Activated B cell treated with CpG ODN at 0.5 μM for 24 hours (primary cell): ENCODE measurements around the gene OTUB2. TPM values are rescaled to one million over a fixed set of nuclear protein-coding genes. Genes with fewer than 3 reads are reported as not detected.

Experiments
- ATAC-seq: fragments of 200-7000 bp; cut with Tn5 transposase; one replicate; pipeline ENCODE4 v1.10.0; 2021; ENCODE audit warnings: low read depth, mild to moderate bottlenecking, moderate library complexity
- CTCF ChIA-PET: fragments of 350-600 bp; sonication (Branson Sonifier 250); formaldehyde crosslinking; loops from one replicate; lab custom pipeline; 2021; ENCODE audit warnings: antibody characterized with exemption; lab: Charles Lee
- POLR2A ChIA-PET: fragments of 350-600 bp; sonication (Branson Sonifier 250); formaldehyde crosslinking; loops from one replicate; lab custom pipeline; 2021; ENCODE audit warnings: antibody characterized with exemption; lab: Charles Lee
- DNase-seq: peaks from one replicate; pipeline ENCODE4 v3.0.0; 2022
- H3K27ac Mint-ChIP-seq: one replicate; pipeline ENCODE4 v1.8.0; 2020; ENCODE audit warnings: mixed read lengths
- H3K27me3 Mint-ChIP-seq: one replicate; pipeline ENCODE4 v1.8.0; 2021; ENCODE audit warnings: mixed read lengths
- H3K36me3 Mint-ChIP-seq: one replicate; pipeline ENCODE4 v1.8.0; 2021; ENCODE audit warnings: low read depth, mixed read lengths
- H3K4me1 Mint-ChIP-seq: one replicate; pipeline ENCODE4 v1.8.0; 2021; ENCODE audit warnings: mixed read lengths
- H3K4me3 Mint-ChIP-seq: one replicate; pipeline ENCODE4 v1.8.0; 2020; ENCODE audit warnings: mild to moderate bottlenecking, mixed read lengths
- H3K9me3 Mint-ChIP-seq: one replicate; pipeline ENCODE4 v1.8.0; 2020; ENCODE audit warnings: mixed read lengths
- intact Hi-C: fragments of 100-400 bp; cut with micrococcal nuclease; formaldehyde crosslinking; loops from one replicate; pipeline ENCODE4 v1.15.1; 2024
- total RNA-seq: library from RNA; stranded (reverse); gene quantifications from 2 replicates; pipeline ENCODE4 v1.2.3, GENCODE V29; 2022
- TF ChIP-seq, protein P1 (sequence below): fragments of 200-600 bp; IDR thresholded peaks from one replicate; pipeline ENCODE4 v1.8.0; 2022; ENCODE audit warnings: antibody characterized with exemption, mild to moderate bottlenecking

OTUB2 gene
- total RNA-seq, 1 donor from 2014 or later: not detected

DNA sequence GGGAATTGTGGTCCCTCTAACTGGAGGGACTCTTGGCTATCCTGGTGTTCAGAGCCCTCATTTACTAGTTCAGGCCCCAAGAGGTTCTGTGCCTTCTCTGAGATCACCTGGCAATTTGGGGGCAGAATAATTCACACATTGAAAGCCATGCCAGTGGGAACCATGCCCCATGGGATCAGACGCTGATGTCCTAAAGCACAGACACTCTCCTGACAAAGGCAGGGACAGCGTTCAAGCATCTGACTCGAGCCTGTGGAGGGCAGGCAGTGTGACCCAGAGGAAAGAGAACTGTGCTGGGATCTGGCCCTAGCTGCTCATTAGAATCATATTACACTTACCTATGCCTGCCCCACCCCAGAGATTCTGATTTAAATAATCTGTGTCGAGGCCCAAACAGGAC, 47.4 kb upstream of the OTUB2 start:
- no peaks in the 10 kb centered on the region for H3K36me3 Mint-ChIP-seq
- H3K4me1 Mint-ChIP-seq: peaks cover 40% of the 10 kb centered on the region
- CTCF ChIA-PET: interaction anchor here (1.1 to 13.3 kb wide), 5 partner anchors 10 to 158 kb away, joined by 3 to 498 read pairs (median 5); no protein-coding TSS in a partner anchor
- peak overlapping the region; percentile 41 for H3K4me3 Mint-ChIP-seq
- ATAC-seq (no peak), DNase-seq (no peak)
- intact Hi-C loops: loop anchor here (1.0 to 10.0 kb wide), 6 partner anchors 11 to 774 kb away; partner anchors contain the start of genes GON7 and UBR7
- peak overlapping the region; percentile 68 for H3K27ac Mint-ChIP-seq
- TF ChIP-seq, protein P1, sequence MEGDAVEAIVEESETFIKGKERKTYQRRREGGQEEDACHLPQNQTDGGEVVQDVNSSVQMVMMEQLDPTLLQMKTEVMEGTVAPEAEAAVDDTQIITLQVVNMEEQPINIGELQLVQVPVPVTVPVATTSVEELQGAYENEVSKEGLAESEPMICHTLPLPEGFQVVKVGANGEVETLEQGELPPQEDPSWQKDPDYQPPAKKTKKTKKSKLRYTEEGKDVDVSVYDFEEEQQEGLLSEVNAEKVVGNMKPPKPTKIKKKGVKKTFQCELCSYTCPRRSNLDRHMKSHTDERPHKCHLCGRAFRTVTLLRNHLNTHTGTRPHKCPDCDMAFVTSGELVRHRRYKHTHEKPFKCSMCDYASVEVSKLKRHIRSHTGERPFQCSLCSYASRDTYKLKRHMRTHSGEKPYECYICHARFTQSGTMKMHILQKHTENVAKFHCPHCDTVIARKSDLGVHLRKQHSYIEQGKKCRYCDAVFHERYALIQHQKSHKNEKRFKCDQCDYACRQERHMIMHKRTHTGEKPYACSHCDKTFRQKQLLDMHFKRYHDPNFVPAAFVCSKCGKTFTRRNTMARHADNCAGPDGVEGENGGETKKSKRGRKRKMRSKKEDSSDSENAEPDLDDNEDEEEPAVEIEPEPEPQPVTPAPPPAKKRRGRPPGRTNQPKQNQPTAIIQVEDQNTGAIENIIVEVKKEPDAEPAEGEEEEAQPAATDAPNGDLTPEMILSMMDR: no peak
- no peaks in the 10 kb centered on the region for H3K9me3 Mint-ChIP-seq
- H3K27me3 Mint-ChIP-seq: peaks cover 33% of the 10 kb centered on the region
- POLR2A ChIA-PET: interaction anchor here (0.7 to 2.0 kb wide), 12 partner anchors 8 to 103 kb away, joined by 3 to 22 read pairs (median 6); partner anchors contain the start of genes CCDC197, DDX24 and IFI27L1

DNA sequence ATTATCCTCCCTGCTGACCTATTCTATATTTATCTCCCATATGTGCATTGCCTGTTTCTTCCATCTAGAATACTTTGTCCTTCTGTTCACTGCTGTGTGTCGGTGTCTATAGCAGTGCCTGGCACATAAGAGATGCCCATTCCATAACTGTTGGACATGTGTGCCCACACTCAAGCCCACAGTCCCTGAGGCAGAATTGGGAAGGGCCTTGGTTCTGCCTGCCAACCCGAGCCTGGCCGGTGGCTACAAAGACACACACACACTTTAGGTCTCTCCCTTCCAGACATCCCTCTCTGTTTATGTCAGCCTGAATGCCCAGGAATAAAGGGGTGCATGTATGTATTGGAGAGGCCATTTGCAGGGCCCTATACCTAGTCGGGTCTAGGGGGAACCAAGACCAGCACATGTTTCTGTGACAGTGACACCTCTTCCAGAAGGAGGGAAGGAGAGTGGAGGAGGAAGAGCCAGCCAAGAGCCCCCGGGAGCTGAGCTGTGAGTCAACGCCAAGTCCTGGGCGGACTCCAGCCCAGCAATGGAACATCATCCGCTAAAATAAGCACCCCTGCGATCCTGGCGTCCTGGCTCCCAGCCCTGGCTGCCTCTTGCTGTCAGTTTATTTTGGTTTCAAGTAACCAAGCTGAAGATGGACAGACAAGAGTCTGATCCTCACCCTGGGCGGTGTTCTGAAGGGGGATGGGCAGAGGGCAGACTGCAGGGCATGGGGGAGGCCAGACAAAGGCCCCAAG, 45.5 kb upstream of the OTUB2 start:
- H3K36me3 Mint-ChIP-seq: no peaks in the 10 kb centered on the region
- no peak for DNase-seq
- CTCF ChIA-PET: interaction anchor here (2.7 kb wide), 1 partner anchor 41 kb away, joined by 8 read pairs; no protein-coding TSS in a partner anchor
- POLR2A ChIA-PET: no interaction called here
- no peak for ATAC-seq
- no peak overlapping the region for H3K4me3 Mint-ChIP-seq
- intact Hi-C loops: no loop called here
- H3K27me3 Mint-ChIP-seq: peaks cover 41% of the 10 kb centered on the region
- peaks cover 34% of the 10 kb centered on the region for H3K4me1 Mint-ChIP-seq
- H3K27ac Mint-ChIP-seq: peak overlapping the region; percentile 42
- TF ChIP-seq, protein P1: no peak
- no peaks in the 10 kb centered on the region for H3K9me3 Mint-ChIP-seq

DNA sequence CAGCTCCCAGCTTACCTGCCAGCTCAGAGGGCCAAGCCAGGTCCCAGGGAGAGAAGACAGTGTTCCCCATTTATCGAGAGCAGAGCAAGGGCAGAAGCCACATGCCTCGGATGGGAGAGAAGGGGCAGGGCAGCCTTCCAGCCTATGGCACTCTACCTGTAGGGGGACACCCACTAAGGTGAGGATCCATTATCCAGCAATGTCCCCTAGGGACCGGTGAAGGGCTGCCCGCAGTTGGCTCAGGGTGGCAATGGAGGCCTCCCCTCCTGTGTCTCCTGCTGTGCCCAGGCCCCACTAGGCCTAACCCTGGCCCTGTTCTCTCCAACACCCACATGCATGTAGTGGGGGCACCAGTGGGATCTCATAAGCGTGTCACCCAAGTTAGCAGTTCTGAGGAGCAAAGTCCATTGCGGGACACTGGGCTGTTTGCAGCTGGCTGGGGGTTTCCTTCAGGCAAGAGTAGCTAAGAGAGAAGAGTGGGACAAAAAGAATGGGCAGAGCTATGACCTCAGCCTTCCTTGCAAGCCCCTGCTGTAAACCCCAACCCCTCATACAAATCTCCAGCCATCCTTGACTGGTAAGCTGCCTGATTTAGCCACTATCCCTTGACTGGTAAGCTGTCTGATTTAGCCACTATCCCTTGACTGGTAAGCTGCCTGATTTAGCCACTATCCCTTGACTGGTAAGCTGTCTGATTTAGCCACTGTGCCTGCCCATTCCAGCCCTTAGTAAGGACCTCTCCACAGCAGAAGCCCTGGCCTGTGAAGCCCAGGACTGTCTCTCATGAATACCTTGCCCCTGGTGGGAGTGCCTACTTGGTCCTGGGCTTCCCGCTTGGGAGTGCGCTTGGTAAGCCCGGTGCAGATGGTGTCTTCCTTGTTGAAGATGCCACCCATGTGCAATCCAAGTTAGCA, 44.6 kb upstream of the OTUB2 start:
- H3K27me3 Mint-ChIP-seq: peaks cover 39% of the 10 kb centered on the region
- intact Hi-C loops: no loop called here
- POLR2A ChIA-PET: interaction anchor here (1.6 kb wide), 1 partner anchor 14 kb away, joined by 8 read pairs; no protein-coding TSS in a partner anchor
- DNase-seq (no peak), ATAC-seq (no peak)
- H3K9me3 Mint-ChIP-seq: no peaks in the 10 kb centered on the region
- peaks cover 25% of the 10 kb centered on the region for H3K4me1 Mint-ChIP-seq
- TF ChIP-seq, protein P1: no peak
- CTCF ChIA-PET: interaction anchor here (1.9 to 2.7 kb wide), 2 partner anchors 11 to 42 kb away, joined by 8 read pairs; no protein-coding TSS in a partner anchor
- H3K36me3 Mint-ChIP-seq: no peaks in the 10 kb centered on the region
- no peak overlapping the region for H3K27ac Mint-ChIP-seq
- no peak overlapping the region for H3K4me3 Mint-ChIP-seq

DNA sequence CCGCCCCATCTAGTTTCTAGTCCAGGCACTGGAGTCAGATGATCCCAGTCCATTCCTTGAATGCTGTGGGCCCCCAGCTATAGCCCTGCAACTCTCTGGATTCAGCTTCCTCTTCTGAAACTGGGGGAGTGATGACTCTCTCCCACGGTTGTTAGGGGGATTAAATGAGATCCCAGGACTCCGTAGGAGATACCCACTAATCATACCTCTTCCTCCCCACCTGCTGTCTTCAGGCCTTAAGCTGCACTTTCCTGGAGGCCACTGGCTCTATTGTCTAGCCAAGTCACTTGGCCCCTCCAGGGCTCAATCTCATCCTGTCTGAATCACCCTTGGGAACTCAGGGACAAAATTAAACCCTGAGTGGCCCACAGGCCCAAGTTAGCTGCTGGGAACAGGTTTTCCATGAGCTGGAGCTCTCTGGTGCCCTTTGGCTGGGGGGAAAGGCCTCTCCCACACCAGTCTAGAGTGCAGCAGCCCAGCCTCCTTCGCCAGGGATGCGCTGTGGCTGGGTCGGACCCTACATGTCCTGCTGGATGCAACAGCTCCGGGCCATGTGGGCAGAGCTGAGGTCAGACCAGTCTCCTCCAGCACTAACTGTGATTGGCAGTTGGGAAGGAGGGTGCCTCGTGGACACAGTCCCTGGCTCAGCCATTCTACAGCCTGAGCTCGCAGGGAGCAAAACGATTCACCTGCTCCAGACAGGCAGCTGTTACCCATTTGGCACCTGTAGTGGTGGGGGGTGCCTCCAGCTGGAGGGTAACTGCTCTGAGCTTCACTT, 43.7 kb upstream of the OTUB2 start:
- CTCF ChIA-PET: interaction anchor here (1.4 to 2.7 kb wide), 3 partner anchors 10 to 43 kb away, joined by 3 to 8 read pairs (median 8); no protein-coding TSS in a partner anchor
- H3K4me3 Mint-ChIP-seq: no peak overlapping the region
- intact Hi-C loops: no loop called here

More for the DNA sequence above, 43.7 kb upstream of the OTUB2 start:
- Mint-ChIP-seq H3K9me3 (no peaks in the 10 kb centered on the region), H3K4me1 (peaks cover 18% of the 10 kb centered on the region), H3K27ac (no peak overlapping the region), H3K36me3 (no peaks in the 10 kb centered on the region), H3K27me3 (peaks cover 37% of the 10 kb centered on the region)
- DNase-seq (no peak), ATAC-seq (no peak)
- TF ChIP-seq, protein P1: no peak
- POLR2A ChIA-PET: interaction anchor here (1.6 kb wide), 1 partner anchor 15 kb away, joined by 8 read pairs; no protein-coding TSS in a partner anchor
